Activated T-helper 1 cell treated with anti-CD3 and anti-CD28 coated beads, Interleukin-12 subunit alpha, Interleukin-12 subunit beta, Interleukin-2, Interleukin-4 antibody, amounts not matched to agents 30 ng/mL and 10 ng/mL and 1 ng/mL, durations not matched to agents 14 hours and 24 hours and 36 hours (primary cell): ENCODE results near the gene NKPD1. TPM values are rescaled to one million over a fixed set of nuclear protein-coding genes. Genes with fewer than 3 reads are reported as not detected.
"Not testable (repeated sequence)": the region's sequence is repeated elsewhere in the genome, so short reads cannot be mapped to it uniquely, and the experiment has no call there.

ENCODE experiments used
- DNase-seq: peaks from one replicate; pipeline ENCODE4 v3.0.0; 2021; ENCODE audit warnings: low spot score
- H3K27ac Mint-ChIP-seq: one replicate; pipeline ENCODE4 v1.8.0; 2021; ENCODE audit warnings: mild to moderate bottlenecking, mixed read lengths
- H3K27me3 Mint-ChIP-seq: one replicate; pipeline ENCODE4 v1.8.0; 2022; ENCODE audit warnings: mild to moderate bottlenecking, moderate library complexity, mixed read lengths; ENCODE audit not compliant: insufficient read depth
- H3K36me3 Mint-ChIP-seq: one replicate; pipeline ENCODE4 v1.8.0; 2021; ENCODE audit warnings: low read depth, mixed read lengths
- H3K4me1 Mint-ChIP-seq: one replicate; pipeline ENCODE4 v1.8.0; 2021; ENCODE audit warnings: low read depth, mixed read lengths
- H3K4me3 Mint-ChIP-seq: one replicate; pipeline ENCODE4 v1.8.0; 2021; ENCODE audit warnings: mild to moderate bottlenecking, moderate library complexity, mixed read lengths
- H3K9me3 Mint-ChIP-seq: one replicate; pipeline ENCODE4 v1.8.0; 2021; ENCODE audit warnings: mixed read lengths
- intact Hi-C: fragments of 100-400 bp; cut with micrococcal nuclease; formaldehyde crosslinking; loops from one replicate; pipeline ENCODE4 v1.15.1; 2024
- total RNA-seq: library from RNA; stranded (reverse); gene quantifications from 2 replicates; pipeline ENCODE4 v1.2.3, GENCODE V29; 2022

The NKPD1 gene
- total RNA-seq, 1 donor from 2014 or later, result 0.16 TPM

DNA sequence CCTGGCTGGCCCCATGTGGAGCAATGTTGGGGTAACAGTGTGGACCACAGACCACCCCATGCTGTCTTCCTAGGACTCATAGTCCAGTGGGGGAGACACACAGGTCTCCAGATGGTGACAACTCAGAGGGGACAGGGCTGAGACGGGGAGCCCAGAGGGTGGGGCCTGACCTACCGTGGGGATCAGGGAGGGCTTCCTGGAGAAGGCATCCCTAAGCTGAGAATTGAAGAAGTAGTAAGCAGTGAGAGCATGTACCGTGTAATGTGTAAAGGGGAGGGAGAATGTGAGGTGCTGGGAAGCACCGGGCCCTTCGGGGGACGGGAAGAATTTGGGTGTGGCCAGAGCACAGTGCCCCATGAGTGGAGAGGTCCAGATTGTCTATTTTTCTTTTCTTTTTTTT lies 36.8 kb downstream of the NKPD1 start:
- DNase-seq, result no peak
- no peak overlapping the region for H3K4me3 Mint-ChIP-seq
- no peak overlapping the region for H3K27ac Mint-ChIP-seq
- intact Hi-C loops, result no loop called here
- no peaks in the 10 kb centered on the region for H3K9me3 Mint-ChIP-seq
- peaks cover 15% of the 10 kb centered on the region for H3K4me1 Mint-ChIP-seq
- H3K27me3 Mint-ChIP-seq, result no peaks in the 10 kb centered on the region
- H3K36me3 Mint-ChIP-seq, result no peaks in the 10 kb centered on the region

DNA sequence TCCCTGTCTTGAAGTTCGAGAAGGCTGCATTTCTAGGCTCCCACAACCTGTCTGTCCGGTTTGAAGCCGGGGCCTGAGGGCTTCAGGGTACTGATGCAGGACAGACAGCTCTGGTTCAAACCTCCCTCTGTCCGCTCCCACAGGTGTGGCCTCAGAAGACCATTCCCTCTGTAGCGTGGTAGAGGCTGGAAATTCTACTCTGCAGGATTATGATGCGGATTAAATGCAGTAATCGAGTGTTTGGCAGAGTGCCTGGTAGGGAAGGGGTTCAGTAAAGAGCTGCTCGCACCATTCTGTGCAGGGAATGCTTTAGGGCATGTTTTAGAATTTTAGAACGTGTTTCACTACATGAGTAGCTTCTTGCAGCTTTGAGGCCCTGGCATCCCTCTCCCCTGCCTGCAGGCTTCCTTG lies 37.3 kb downstream of the NKPD1 start:
- Mint-ChIP-seq H3K27ac (no peak overlapping the region), H3K4me1 (peaks cover 21% of the 10 kb centered on the region), H3K36me3 (no peaks in the 10 kb centered on the region), H3K4me3 (no peak overlapping the region), H3K27me3 (no peaks in the 10 kb centered on the region), H3K9me3 (no peaks in the 10 kb centered on the region)
- no peak for DNase-seq
- intact Hi-C loops, result no loop called here

DNA sequence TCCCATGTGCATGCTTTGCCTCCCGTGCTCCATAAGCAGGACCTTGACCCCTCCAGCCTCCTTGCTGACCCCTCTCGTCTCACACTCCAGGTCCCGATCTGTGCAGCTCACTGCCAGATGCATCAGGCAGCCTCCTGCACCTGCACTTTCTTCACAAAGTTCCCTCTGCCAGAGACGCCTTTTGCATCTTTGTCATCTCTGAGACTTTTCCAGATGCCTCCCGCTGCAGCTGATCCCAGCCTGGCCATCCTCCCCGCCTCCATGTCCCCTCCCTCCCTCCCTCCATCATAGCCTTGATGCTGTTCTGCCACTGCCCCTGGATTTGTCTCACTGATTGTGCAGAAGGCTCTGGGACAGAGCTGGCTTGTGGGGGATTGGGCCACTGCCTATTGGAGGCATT lies 38.0 kb downstream of the NKPD1 start:
- H3K27me3 Mint-ChIP-seq, result no peaks in the 10 kb centered on the region
- H3K27ac Mint-ChIP-seq, result no peak overlapping the region
- H3K9me3 Mint-ChIP-seq, result no peaks in the 10 kb centered on the region
- peaks cover 27% of the 10 kb centered on the region for H3K4me1 Mint-ChIP-seq
- no peak overlapping the region for H3K4me3 Mint-ChIP-seq
- H3K36me3 Mint-ChIP-seq, result no peaks in the 10 kb centered on the region
- intact Hi-C loops, result no loop called here
- DNase-seq, result no peak

DNA sequence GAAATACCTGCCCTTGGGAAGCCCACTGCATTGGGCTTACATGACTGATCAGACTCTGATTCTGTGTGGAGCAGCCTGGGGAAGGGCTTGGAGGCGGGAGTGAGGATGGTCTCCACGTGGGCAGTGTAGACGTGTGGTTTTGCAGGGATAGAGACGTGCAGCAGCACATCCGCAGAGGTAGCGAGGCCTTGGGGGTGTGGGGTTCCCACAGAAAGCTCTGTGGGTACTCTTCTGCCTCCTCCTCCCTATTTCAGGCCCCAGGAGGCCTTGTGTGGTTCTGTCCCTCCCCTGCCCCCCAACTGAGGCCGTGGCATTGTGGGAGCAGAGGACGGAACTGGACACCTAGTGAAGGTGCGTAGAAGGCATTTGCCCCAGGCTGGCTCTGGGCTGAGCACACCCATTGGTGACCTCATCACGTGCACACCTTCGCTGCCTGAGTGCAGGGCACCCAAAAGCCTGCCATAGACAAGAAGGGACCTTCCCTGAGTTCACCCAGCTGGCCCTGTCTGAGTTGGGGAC lies 38.9 kb downstream of the NKPD1 start:
- no peaks in the 10 kb centered on the region for H3K9me3 Mint-ChIP-seq
- no peak overlapping the region for H3K27ac Mint-ChIP-seq
- H3K4me1 Mint-ChIP-seq, result peaks cover 34% of the 10 kb centered on the region
- no peak overlapping the region for H3K4me3 Mint-ChIP-seq
- no peaks in the 10 kb centered on the region for H3K27me3 Mint-ChIP-seq
- intact Hi-C loops, result no loop called here
- DNase-seq, result no peak
- H3K36me3 Mint-ChIP-seq, result no peaks in the 10 kb centered on the region

DNA sequence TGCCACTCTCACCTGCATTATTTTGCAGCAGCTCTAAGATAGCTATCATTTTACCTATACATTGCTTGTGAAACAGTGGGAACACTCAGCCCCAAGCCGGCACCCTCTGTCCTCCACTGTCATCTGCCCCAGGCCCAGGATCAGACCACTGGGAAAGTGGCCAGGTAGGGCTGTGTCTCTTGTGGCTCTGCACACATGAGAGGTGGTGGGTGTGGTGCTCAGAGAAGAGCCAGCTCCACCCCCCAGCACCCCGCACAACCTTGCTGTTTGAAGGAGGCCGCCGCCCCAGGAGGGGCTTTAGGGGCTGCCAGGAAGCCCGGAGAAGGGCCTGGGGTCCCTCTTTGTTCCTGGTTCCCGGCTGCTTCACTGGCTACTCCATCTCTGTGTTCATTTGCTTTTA lies 41.2 kb downstream of the NKPD1 start:
- H3K36me3 Mint-ChIP-seq, result peaks cover 1% of the 10 kb centered on the region
- H3K4me1 Mint-ChIP-seq, result peaks cover 52% of the 10 kb centered on the region
- H3K9me3 Mint-ChIP-seq, result no peaks in the 10 kb centered on the region
- H3K27ac Mint-ChIP-seq, result no peak overlapping the region
- intact Hi-C loops, result loop anchor here (5.0 kb wide), 1 partner anchor 102 kb away; no protein-coding TSS in a partner anchor
- no peaks in the 10 kb centered on the region for H3K27me3 Mint-ChIP-seq
- no peak overlapping the region for H3K4me3 Mint-ChIP-seq
- no peak for DNase-seq

DNA sequence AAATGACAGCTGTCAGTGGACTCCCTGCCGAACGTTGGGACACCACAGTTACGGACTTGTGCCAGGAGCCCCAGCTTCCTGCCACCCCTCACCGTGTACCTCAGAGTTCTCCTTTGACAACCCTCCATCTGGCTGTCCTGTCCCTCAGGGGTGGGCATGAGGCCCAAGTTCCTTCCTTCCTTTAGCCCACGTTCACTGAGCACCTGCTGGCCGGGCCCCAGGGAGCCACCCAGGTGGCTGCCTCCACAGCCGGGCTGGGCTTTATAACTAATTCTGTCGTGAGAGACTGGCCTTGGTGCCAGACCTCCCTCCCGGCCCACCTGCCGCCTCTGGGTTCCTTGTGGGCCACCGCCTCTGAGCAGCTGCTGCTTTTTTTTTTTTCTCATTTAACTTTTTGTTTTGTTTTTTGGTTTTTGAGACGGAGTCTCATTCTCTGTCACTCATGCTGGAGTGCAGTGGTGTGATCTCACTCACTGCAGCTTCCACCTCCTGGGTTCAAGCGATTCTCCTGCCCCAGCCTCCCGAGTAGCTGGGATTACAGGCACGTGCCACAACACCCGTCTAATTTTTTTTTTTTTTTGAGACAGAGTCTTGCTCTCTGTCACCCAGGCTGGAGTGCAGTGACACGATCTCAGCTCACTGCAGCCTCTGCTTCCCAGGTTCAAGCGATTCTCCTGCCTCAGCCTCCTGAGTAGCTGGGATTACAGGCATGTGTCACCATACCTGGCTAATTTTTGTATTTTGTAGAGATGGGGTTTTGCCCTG lies 42.0 kb downstream of the NKPD1 start:
- Mint-ChIP-seq H3K4me3 (peak overlapping the region; percentile 3), H3K4me1 (peaks cover 52% of the 10 kb centered on the region)
- H3K27ac Mint-ChIP-seq, H3K27me3 Mint-ChIP-seq, DNase-seq, H3K36me3 Mint-ChIP-seq, H3K9me3 Mint-ChIP-seq: not testable (repeated sequence)
- intact Hi-C loops, result loop anchor here (5.0 kb wide), 1 partner anchor 101 kb away; no protein-coding TSS in a partner anchor

DNA sequence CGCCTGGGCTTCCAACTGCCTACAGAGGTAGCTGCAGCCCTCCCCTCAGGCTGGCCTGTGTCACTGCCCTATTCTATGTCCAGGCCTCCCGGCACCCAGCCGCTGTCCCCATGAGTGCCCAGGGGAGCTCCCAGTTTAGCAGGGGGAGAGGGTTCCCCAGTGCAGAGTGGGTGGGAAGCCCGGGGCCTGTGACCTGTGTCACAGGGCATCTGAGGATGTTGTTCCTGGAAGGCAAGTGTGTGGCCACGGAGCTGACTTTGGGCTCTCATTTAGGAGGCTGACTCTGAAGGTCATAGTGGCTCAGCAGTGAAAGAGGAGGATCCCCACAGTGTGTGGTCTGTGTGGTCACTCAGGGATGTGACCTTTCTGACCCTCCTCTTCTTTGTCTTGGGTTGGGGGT lies 42.7 kb downstream of the NKPD1 start:
- no peak for DNase-seq
- Mint-ChIP-seq H3K9me3 (no peaks in the 10 kb centered on the region), H3K27ac (peak overlapping the region; percentile 71), H3K4me3 (no peak overlapping the region), H3K27me3 (no peaks in the 10 kb centered on the region), H3K4me1 (peaks cover 52% of the 10 kb centered on the region), H3K36me3 (peaks cover 1% of the 10 kb centered on the region)
- intact Hi-C loops, result loop anchor here (5.0 kb wide), 1 partner anchor 101 kb away; no protein-coding TSS in a partner anchor

DNA sequence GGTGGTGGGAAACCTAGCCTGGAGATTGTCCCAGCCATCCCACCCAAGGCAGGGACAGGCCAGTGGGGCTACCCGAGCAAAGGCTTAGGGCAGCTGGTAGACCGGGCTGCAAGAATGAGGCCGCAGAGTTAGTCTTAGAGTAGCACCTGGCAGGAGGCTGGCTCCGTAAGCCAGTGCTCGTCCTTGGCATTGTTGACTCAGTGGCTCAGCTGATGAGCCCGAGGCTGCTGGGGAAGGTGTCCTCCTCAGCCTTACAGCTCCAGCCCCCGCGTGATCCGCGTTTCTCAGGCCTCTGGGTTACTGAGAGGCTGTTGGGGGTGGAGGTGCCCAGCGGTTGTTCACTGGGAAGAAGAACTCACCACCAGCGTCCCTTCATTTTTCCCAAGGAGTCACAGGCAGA lies 43.1 kb downstream of the NKPD1 start:
- Mint-ChIP-seq H3K36me3 (peaks cover 1% of the 10 kb centered on the region), H3K9me3 (no peaks in the 10 kb centered on the region), H3K4me1 (peaks cover 52% of the 10 kb centered on the region), H3K4me3 (no peak overlapping the region), H3K27me3 (no peaks in the 10 kb centered on the region), H3K27ac (peak overlapping the region; percentile 71)
- no peak for DNase-seq
- intact Hi-C loops, result loop anchor here (2.0 to 5.0 kb wide), 2 partner anchors 25 to 100 kb away; partner anchors contain the start of gene PPP1R37

DNA sequence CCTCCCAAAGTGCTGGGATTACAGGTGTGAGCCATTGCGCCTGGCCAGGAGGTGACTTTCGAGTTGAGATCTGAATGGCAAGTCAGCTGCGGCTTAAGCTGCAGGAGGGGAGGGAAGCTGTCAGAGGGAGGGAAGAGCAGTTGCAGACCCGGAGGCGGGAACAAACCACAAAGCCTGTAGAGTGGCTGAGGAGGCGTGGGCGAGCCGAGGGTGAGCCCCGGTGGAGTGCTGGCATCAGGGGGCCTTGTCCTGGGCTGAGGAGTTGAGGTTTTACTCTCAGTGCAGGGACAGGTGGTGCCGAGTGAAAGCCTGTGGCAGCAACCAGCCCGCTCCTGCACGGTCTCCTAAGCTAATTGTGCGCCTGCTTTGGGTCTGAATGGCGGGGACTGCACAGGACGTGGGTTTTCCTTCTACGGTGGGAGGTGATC lies 43.6 kb downstream of the NKPD1 start:
- no peaks in the 10 kb centered on the region for H3K9me3 Mint-ChIP-seq
- H3K27ac Mint-ChIP-seq, result peak overlapping the region; percentile 64
- peaks cover 48% of the 10 kb centered on the region for H3K4me1 Mint-ChIP-seq
- intact Hi-C loops, result loop anchor here (2.0 to 5.0 kb wide), 2 partner anchors 24 to 100 kb away; partner anchors contain the start of gene PPP1R37
- no peaks in the 10 kb centered on the region for H3K27me3 Mint-ChIP-seq
- H3K36me3 Mint-ChIP-seq, result peaks cover 1% of the 10 kb centered on the region
- peak; percentile 31 for DNase-seq
- H3K4me3 Mint-ChIP-seq, result peak overlapping the region; percentile 35

DNA sequence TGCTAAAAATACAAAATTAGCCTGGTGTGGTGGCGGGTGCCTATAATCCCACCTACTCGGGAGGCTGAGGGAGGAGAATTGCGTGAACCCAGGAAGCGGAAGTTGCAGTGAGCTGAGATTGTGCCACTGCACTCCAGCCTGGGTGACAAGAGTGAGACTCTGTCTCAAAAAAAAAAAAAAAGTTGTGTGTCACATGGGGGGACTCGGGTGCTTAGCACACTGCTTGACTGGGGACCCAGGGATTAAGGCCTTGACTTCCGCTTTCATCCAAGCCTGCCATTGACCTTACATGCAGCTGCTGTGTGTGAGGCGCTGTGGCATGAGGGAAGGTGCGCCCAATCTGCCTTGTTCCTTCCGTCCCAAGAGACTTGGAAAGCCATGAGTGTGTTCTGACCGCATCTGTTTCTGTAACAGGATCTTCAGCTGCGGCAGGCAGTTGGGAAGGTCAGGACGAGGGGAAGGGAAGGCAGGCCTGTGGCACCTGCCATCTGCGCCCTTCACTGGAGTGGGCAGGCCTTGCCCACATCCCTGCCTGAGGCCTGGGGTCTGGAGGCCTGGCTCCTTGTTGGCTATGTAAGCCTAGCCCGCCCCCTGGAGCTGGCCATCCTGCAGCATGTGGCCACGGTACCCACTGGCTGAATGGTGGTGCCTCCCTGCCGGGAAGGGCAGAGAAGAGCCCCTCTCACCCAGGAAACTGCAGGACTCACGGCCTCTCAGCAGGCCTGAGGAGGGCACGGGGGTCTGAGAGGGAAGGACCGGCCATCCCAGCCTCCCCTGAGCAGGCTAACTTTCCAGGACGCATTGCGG lies 44.8 kb downstream of the NKPD1 start:
- Mint-ChIP-seq H3K4me3 (no peak overlapping the region), H3K27ac (no peak overlapping the region)

DNA sequence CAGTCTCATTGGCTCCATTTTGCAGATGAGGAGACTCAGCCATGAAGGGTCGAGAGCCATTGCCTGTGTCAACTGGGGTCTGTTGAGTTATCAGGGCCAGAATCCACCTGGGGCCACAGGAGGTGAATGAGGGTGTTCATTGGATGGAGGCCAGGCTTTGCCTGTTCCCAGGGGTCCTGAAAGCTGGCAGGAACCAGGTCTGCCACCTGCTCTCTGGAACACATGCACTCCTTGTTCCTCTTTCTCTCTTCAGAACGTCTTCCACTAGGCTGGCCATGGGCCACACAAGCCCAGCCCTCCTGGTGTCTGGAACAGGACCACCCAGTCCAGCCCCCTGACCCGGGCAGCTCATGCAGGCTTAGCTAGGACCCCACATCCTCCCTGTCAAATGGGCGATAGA lies 46.7 kb downstream of the NKPD1 start:
- Mint-ChIP-seq H3K4me3 (no peak overlapping the region), H3K4me1 (peaks cover 42% of the 10 kb centered on the region), H3K9me3 (no peaks in the 10 kb centered on the region), H3K27me3 (no peaks in the 10 kb centered on the region), H3K27ac (no peak overlapping the region), H3K36me3 (peaks cover 1% of the 10 kb centered on the region)
- no peak for DNase-seq
- intact Hi-C loops, result no loop called here

More for the DNA sequence above, 44.8 kb downstream of the NKPD1 start:
- intact Hi-C loops, result loop anchor here (2.0 to 5.0 kb wide), 2 partner anchors 23 to 99 kb away; partner anchors contain the start of gene PPP1R37
- Mint-ChIP-seq H3K27me3 (no peaks in the 10 kb centered on the region), H3K36me3 (peaks cover 1% of the 10 kb centered on the region), H3K9me3 (no peaks in the 10 kb centered on the region), H3K4me1 (peaks cover 41% of the 10 kb centered on the region)
- no peak for DNase-seq

DNA sequence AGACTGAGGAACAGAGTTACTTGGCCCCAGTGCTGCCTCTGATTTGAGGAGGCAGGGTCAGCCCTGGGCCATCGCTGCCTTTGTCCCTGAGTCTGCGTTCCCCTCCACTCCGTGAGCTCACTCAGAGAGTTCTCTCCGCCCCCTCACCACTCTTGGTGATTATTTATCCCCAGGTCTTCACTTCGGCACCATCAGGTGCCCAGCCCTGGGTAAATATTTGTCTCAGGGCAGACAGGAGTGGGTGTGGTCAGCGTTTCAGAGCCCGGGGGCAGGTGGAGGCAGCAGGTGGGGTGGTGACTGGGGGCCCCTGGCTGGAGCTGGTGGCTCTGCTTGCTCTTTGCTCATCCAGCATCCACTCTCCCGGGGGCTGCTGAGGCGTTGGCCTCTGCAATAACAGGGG lies 47.2 kb downstream of the NKPD1 start:
- no peak for DNase-seq
- intact Hi-C loops, result no loop called here
- H3K4me3 Mint-ChIP-seq, result no peak overlapping the region
- peaks cover 1% of the 10 kb centered on the region for H3K36me3 Mint-ChIP-seq
- no peak overlapping the region for H3K27ac Mint-ChIP-seq
- H3K9me3 Mint-ChIP-seq, result no peaks in the 10 kb centered on the region
- peaks cover 38% of the 10 kb centered on the region for H3K4me1 Mint-ChIP-seq
- H3K27me3 Mint-ChIP-seq, result no peaks in the 10 kb centered on the region
